ENCODE results near the gene EYA3. TPM values are rescaled to one million over a fixed set of nuclear protein-coding genes. Genes with fewer than 3 reads are reported as not detected.

EYA3 gene
- total RNA-seq, 1 donor from 2014 or later = 16.0 TPM

DNA sequence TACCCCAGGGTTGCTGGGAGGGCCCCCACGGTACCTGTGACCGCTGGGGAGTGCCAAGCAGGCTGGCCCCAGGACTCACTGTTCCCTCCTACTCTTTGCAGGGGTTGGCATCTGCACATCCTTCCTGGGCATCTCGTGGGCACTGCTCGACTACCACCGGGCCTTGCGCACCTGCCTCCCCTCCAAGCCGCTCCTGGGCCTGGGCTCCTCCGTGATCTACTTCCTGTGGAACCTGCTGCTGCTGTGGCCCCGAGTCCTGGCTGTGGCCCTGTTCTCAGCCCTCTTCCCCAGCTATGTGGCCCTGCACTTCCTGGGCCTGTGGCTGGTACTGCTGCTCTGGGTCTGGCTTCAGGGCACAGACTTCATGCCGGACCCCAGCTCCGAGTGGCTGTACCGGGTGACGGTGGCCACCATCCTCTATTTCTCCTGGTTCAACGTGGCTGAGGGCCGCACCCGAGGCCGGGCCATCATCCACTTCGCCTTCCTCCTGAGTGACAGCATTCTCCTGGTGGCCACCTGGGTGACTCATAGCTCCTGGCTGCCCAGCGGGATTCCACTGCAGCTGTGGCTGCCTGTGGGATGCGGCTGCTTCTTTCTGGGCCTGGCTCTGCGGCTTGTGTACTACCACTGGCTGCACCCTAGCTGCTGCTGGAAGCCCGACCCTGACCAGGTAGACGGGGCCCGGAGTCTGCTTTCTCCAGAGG, 121.9 kb downstream of the EYA3 start:
- peaks cover 16% of the 10 kb centered on the region for H3K4me1 ChIP-seq
- no peak overlapping the region for H3K27ac ChIP-seq
- H3K27me3 ChIP-seq = no peaks in the 10 kb centered on the region
- peaks cover 0 to 15% of the 10 kb centered on the region in 2 donors for H3K36me3 ChIP-seq
- no peak for DNase-seq (ENCODE audit: extremely low spot score in 2 of 2)
- no peak for TF ChIP-seq POLR2A (IDR thresholded peaks at IDR 0.05)
- TF ChIP-seq, protein P1, sequence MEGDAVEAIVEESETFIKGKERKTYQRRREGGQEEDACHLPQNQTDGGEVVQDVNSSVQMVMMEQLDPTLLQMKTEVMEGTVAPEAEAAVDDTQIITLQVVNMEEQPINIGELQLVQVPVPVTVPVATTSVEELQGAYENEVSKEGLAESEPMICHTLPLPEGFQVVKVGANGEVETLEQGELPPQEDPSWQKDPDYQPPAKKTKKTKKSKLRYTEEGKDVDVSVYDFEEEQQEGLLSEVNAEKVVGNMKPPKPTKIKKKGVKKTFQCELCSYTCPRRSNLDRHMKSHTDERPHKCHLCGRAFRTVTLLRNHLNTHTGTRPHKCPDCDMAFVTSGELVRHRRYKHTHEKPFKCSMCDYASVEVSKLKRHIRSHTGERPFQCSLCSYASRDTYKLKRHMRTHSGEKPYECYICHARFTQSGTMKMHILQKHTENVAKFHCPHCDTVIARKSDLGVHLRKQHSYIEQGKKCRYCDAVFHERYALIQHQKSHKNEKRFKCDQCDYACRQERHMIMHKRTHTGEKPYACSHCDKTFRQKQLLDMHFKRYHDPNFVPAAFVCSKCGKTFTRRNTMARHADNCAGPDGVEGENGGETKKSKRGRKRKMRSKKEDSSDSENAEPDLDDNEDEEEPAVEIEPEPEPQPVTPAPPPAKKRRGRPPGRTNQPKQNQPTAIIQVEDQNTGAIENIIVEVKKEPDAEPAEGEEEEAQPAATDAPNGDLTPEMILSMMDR (IDR thresholded peaks at IDR 0.05) = no peak
- intact Hi-C loops (cut with DNase I) = no loop called here
- H3K9me3 ChIP-seq = no peaks in the 10 kb centered on the region
- no peak overlapping the region for H3K4me3 ChIP-seq

DNA sequence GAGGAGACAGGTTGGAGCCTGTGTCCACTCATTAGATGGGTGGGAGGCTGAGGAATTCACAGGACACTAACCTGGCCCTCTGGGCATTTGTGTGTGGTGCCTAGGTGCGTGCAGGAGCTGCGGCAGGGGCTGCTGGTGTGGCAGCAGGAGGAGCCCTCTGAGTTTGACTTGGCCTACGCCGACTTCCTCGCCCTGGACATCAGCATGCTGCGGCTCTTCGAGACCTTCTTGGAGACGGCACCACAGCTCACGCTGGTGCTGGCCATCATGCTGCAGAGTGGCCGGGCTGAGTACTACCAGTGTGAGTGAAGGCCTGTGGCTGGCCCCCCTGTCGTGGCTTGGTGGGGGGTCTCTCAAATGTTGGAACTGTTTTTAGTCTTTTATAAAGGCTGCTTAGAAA, 125.0 kb downstream of the EYA3 start:
- H3K4me1 ChIP-seq = peaks cover 28% of the 10 kb centered on the region
- no peak for TF ChIP-seq POLR2AphosphoS5 (IDR thresholded peaks at IDR 0.05; ENCODE audit: insufficient read depth in 1 of 2, low read depth in 1 of 2)
- TF ChIP-seq POLR2A (IDR thresholded peaks at IDR 0.05) = no peak
- TF ChIP-seq, protein P1 (IDR thresholded peaks at IDR 0.05) = no peak
- peaks cover 0 to 15% of the 10 kb centered on the region in 2 donors for H3K36me3 ChIP-seq
- H3K4me3 ChIP-seq = no peak overlapping the region
- intact Hi-C loops (cut with DNase I) = no loop called here
- H3K27me3 ChIP-seq = no peaks in the 10 kb centered on the region
- H3K27ac ChIP-seq = no peak overlapping the region
- H3K9me3 ChIP-seq = no peaks in the 10 kb centered on the region
- DNase-seq (ENCODE audit: extremely low spot score in 2 of 2) = no peak

DNA sequence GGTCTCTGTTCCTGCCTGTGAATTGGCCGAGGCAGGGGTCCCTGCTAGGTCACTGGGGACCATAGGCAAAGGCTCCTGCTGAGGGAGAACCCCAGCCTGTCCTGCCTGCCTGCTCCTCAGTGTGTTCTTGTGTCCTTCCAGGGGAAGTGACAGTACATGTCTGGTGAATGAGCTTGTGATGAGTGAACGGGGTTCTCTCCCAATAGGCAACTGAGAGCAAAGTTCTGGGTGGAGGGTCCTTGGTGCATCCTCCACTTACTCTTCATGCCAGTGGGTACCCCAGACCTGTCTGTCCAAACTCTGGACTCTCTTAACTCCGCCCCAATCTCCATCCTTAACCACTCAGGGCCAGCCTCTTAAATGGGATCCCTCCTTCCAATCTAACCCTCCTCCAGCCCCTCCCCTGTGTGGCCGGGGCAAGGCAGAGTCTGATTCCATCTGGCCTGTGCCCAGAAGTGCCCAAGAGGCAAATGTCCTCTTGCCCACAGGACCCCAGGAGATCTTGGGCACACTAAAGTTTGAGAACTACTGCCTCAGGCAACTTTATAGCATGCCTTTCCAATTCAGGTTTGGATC, 126.7 kb downstream of the EYA3 start:
- TF ChIP-seq, protein P1 (IDR thresholded peaks at IDR 0.05) = no peak
- TF ChIP-seq POLR2A (IDR thresholded peaks at IDR 0.05) (no peak), POLR2AphosphoS5 (IDR thresholded peaks at IDR 0.05; ENCODE audit: insufficient read depth in 1 of 2, low read depth in 1 of 2) (no peak)
- H3K4me3 ChIP-seq = no peak overlapping the region
- no peak overlapping the region for H3K27ac ChIP-seq
- DNase-seq (ENCODE audit: extremely low spot score in 2 of 2) = no peak
- H3K27me3 ChIP-seq = no peaks in the 10 kb centered on the region
- intact Hi-C loops (cut with DNase I) = no loop called here
- peaks cover 30% of the 10 kb centered on the region for H3K4me1 ChIP-seq
- no peaks in the 10 kb centered on the region for H3K9me3 ChIP-seq
- peaks cover 0 to 11% of the 10 kb centered on the region in 2 donors for H3K36me3 ChIP-seq

DNA sequence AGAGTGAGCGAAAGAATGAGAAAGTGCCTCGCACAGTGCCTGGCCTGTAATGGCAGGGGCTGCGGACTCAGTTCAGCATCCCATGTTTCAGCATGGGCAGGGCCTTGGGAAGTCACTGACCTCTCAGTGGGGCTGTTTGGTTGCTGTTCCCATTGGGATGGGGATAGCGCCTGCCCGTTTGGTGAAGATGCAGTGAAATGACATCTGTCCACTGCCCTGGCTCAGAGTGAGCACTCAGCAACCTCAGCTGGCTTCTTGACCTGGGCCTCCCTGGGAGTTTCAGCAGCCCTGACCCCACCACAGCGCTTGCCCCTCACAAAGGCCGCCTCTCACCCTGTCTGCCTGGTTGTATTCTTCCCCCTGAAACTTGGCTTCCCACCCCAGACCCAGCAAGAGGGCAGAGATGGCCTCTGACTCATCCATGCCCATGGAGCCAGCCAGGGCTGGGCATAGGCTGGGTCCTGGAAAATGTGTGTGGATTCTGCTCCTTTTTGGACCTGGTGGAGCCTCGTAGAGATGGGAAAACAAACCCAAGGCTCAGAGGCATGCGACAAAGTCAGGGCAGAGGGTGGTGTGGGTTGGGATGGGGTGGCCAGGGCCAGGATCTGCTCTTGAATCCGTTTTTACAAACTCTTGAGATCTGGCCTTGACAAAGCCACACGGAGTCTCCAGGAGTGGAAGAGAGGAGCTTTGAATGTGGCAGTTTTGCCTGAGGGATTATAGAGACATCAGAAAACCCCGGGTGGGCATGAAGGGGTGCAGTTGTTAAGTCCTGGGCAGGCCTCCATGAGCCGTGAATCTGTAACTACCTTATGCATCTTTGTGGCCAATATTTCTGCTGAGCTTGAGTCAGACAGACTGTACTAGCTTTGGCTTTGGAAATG, 127.4 kb downstream of the EYA3 start:
- H3K4me1 ChIP-seq = peaks cover 30% of the 10 kb centered on the region
- peak overlapping the region; percentile 57 to 63 for H3K4me3 ChIP-seq
- no peak for DNase-seq (ENCODE audit: extremely low spot score in 2 of 2)
- H3K9me3 ChIP-seq = no peaks in the 10 kb centered on the region
- H3K27ac ChIP-seq = peak overlapping the region; percentile 83
- intact Hi-C loops (cut with DNase I) = no loop called here
- H3K36me3 ChIP-seq = peaks cover 0 to 4% of the 10 kb centered on the region in 2 donors
- no peaks in the 10 kb centered on the region for H3K27me3 ChIP-seq
- TF ChIP-seq POLR2A (IDR thresholded peaks at IDR 0.05) (no peak), POLR2AphosphoS5 (IDR thresholded peaks at IDR 0.05; ENCODE audit: insufficient read depth in 1 of 2, low read depth in 1 of 2) (no peak)
- TF ChIP-seq, protein P1 (IDR thresholded peaks at IDR 0.05) = no peak

All from vagina (tissue), 2 donors.